ENCODE data around the gene SLC35A2.

SLC35A2 gene

GRCh38 chrX:48927123-48927522 lies 15.7 kb upstream of the SLC35A2 start:
- no peak for DNase-seq (ENCODE audit: low read depth)
- no peak overlapping the region for H3K4me3 ChIP-seq (ENCODE audit: low read depth, low read length)
- TF ChIP-seq CTCF (conservative IDR thresholded peaks at IDR 0.05; ENCODE audit: low read depth, low read length): no peak

- DNase-seq (ENCODE audit: low read depth): no peak
- TF ChIP-seq CTCF (conservative IDR thresholded peaks at IDR 0.05; ENCODE audit: low read depth, low read length): no peak
- no peak overlapping the region for H3K4me3 ChIP-seq (ENCODE audit: low read depth, low read length)
These were observed 12.8 kb upstream of the SLC35A2 start for GRCh38 chrX:48924270-48924669.

GRCh38 chrX:48923771-48924170 lies 12.3 kb upstream of the SLC35A2 start:
- DNase-seq (ENCODE audit: low read depth): no peak
- TF ChIP-seq CTCF (conservative IDR thresholded peaks at IDR 0.05; ENCODE audit: low read depth, low read length): no peak
- no peak overlapping the region for H3K4me3 ChIP-seq (ENCODE audit: low read depth, low read length)

- no peak for DNase-seq (ENCODE audit: low read depth)
- no peak overlapping the region for H3K4me3 ChIP-seq (ENCODE audit: low read depth, low read length)
- TF ChIP-seq CTCF (conservative IDR thresholded peaks at IDR 0.05; ENCODE audit: low read depth, low read length): no peak
These were observed 9.3 kb upstream of the SLC35A2 start for GRCh38 chrX:48920718-48921104.

DNA sequence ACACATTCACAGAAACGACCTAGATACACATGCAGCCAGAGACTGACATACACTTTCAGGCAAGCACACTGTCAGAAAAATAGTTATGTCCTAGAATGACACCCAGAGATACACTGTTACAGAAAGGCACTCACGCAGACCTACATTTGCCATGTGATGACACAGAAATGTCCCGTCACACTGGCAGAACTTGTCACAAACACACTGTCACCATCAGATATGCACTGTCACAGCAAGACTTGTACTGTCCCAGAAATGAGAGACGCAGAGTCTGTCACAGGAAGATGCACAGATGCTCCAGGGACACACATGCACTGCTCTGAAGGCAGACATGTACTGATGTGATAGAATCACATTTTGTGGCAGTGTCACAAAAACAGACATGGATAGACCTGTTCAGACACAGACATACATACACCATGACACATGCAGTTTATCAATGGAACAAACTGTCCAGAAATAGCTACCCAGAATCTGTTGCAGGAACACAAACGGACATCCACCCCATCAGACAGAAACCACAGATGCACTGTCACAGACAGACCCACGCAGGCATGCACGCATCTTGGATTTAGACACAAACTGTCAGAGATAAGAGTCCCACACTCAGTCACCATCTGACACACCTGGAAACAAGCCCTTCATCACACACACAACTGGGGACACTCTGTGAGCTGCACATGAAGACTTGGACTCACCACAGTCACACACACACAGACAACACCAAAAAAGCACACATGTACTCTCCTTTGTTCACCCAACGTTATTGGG lies 8.7 kb upstream of the SLC35A2 start:
- DNase-seq (ENCODE audit: low read depth): no peak
- TF ChIP-seq CTCF (conservative IDR thresholded peaks at IDR 0.05; ENCODE audit: low read depth, low read length): no peak
- H3K4me3 ChIP-seq (ENCODE audit: low read depth, low read length): no peak overlapping the region

GRCh38 chrX:48919360-48919841 lies 8.0 kb upstream of the SLC35A2 start:
- peak; percentile 59 for DNase-seq (ENCODE audit: low read depth)
- H3K4me3 ChIP-seq (ENCODE audit: low read depth, low read length): peak overlapping the region; percentile 40
- no peak for TF ChIP-seq CTCF (conservative IDR thresholded peaks at IDR 0.05; ENCODE audit: low read depth, low read length)
